Frontal cortex (tissue), 4 donors: ENCODE results near the gene SHROOM2. TPM values are rescaled to one million over a fixed set of nuclear protein-coding genes. Genes with fewer than 3 reads are reported as not detected.

ENCODE experiments used
- DNase-seq, 2 donors: peaks; one replicate each; pipeline ENCODE4 v3.0.0; 2012; ENCODE audit warnings: low spot score in 2 of 2
- FAIRE-seq: peaks from 2 replicates; lab custom pipeline; 2012; peaks lifted over from hg19 to GRCh38; lab: Jason Lieb, UNC
- total RNA-seq: library from RNA; depleted of rRNA; stranded (reverse); fragments of >200 nt; gene quantifications from one replicate; pipeline ENCODE4 v1.2.3, GENCODE V29; 2014
- donor health status: control.
- donor health status: control.
- donor health status: control.

Gene SHROOM2
- total RNA-seq, 1 donor from 2014 or later: 19.2 TPM

- peak; percentile 8 for FAIRE-seq
- DNase-seq: no peak
Measured at GRCh38 chrX:9884031-9884779, 98.0 kb downstream of the SHROOM2 start.

- FAIRE-seq: no peak
- peak in 1 of 2 donors; percentile 46 for DNase-seq
Measured at GRCh38 chrX:9885150-9885549, 98.9 kb downstream of the SHROOM2 start.

GRCh38 chrX:9887659-9888297, 101.5 kb downstream of the SHROOM2 start:
- FAIRE-seq: no peak
- DNase-seq: no peak

GRCh38 chrX:9888953-9889470, 102.8 kb downstream of the SHROOM2 start:
- FAIRE-seq: no peak
- no peak for DNase-seq

- DNase-seq: no peak
- no peak for FAIRE-seq
Measured at GRCh38 chrX:9890681-9891091, 104.5 kb downstream of the SHROOM2 start.

GRCh38 chrX:9895225-9895912, 109.1 kb downstream of the SHROOM2 start:
- no peak for FAIRE-seq
- no peak for DNase-seq

- FAIRE-seq (no peak), DNase-seq (no peak)
Measured at GRCh38 chrX:9897761-9898161, 111.5 kb downstream of the SHROOM2 start.

GRCh38 chrX:9899640-9900111, 113.4 kb downstream of the SHROOM2 start:
- no peak for FAIRE-seq
- peak; percentile 42 to 57 for DNase-seq

GRCh38 chrX:9902656-9903055, 116.4 kb downstream of the SHROOM2 start:
- FAIRE-seq: no peak
- no peak for DNase-seq

- no peak for DNase-seq
- no peak for FAIRE-seq
Measured at GRCh38 chrX:9903146-9903545, 116.9 kb downstream of the SHROOM2 start.

- no peak for FAIRE-seq
- no peak for DNase-seq
Measured at GRCh38 chrX:9905288-9905687, 119.1 kb downstream of the SHROOM2 start.

- FAIRE-seq (no peak), DNase-seq (no peak)
Measured at GRCh38 chrX:9905721-9906120, 119.5 kb downstream of the SHROOM2 start.

- FAIRE-seq (no peak), DNase-seq (no peak)
Measured at GRCh38 chrX:9906919-9907318, 120.7 kb downstream of the SHROOM2 start.

- FAIRE-seq: no peak
- no peak for DNase-seq
Measured at GRCh38 chrX:9907645-9908387, 121.6 kb downstream of the SHROOM2 start.

- DNase-seq (no peak), FAIRE-seq (no peak)
Measured at GRCh38 chrX:9909254-9909653, 123.0 kb downstream of the SHROOM2 start.

- FAIRE-seq (no peak), DNase-seq (no peak)
Measured at GRCh38 chrX:9911487-9911886, 125.3 kb downstream of the SHROOM2 start.

- DNase-seq: no peak
- FAIRE-seq: no peak
Measured at GRCh38 chrX:9912351-9913145, 126.3 kb downstream of the SHROOM2 start.

GRCh38 chrX:9913146-9913433, 126.9 kb downstream of the SHROOM2 start:
- FAIRE-seq (no peak), DNase-seq (no peak)

- DNase-seq (no peak), FAIRE-seq (no peak)
Measured at GRCh38 chrX:9917861-9918260, 131.6 kb downstream of the SHROOM2 start.
